ENCODE results near the gene WNT7A.
"Not testable (repeated sequence)": the region's sequence is repeated elsewhere in the genome, so short reads cannot be mapped to it uniquely, and the experiment has no call there.

WNT7A gene

DNA sequence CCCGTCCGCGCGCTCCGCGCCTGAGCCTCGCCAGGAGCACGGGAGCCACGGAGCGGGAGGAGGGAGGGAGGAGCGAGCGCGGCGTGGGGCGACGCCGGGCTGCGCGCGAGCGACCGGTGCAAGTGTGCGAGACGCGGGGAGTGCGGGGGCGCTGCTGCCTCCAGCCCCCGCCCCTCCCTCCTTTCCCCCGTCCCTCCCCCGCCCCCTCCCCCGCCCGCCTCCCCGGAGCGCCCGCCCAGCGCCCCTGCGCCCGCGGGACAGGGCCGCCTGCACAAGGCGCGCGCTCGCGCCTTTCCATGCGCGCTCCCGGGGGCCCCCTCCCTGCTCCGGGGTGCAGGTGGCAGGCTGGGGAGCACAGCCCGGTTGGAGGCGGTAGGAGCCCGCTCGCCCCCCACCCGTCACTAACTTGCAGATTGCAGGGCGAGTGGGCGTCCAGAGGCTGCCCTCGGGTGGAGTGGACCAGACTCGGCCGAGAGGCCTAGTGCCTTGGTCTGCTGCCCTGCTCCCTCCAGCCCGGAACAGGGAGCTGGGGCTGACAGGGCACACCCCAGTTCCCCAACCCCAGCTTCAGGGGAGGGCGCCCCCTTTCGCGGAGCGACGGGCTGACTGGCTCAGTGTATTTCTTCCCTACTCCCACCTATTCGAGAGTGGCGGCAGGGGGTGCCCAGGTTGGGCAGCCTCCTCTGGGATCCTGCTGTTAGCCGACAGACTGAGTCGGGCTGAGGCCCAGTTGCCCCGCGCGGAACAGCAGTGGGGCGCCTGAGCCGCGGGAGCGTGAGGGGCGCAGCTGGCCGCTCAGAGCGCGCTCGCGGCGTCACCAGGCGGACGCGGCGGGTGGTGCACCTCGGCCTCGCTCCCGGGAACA lies at the start of gene WNT7A:
WNT7A (minus strand) TSS at position 126 of the 865 bp plus-strand sequence. CDS start 255 bp downstream, outside the sequence.
- Mint-ChIP-seq H3K9me3 (no peaks in the 10 kb centered on the region), H3K27me3 (ENCODE audit: low read depth) (peaks cover 74% of the 10 kb centered on the region), H3K4me1 (ENCODE audit: low read depth) (no peaks in the 10 kb centered on the region), H3K4me3 (peak within 1 kb of the TSS; percentile 24), H3K36me3 (ENCODE audit: low read depth) (no peaks in the 10 kb centered on the region), H3K27ac (no peak within 1 kb of the TSS)
- peak; percentile 33 for DNase-seq (ENCODE audit: low spot score)

DNA sequence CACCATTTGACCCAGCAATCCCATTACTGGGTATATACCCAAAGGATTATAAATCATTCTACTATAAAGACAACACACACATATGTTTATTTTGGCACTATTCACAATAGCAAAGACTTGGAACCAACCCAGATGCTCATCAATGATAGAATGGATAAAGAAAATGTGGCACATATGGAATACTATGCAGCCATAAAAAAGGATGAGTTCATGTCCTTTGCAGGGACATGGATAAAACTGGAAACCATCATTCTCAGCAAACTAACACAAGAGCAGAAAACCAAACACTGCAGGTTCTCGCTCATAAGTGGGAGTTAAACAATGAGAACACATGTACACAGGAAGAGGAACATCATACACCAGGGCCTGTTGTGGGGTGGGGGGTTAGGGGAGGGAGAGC lies 48.9 kb upstream of the WNT7A start:
- not testable (repeated sequence) for H3K27me3 Mint-ChIP-seq (ENCODE audit: low read depth); H3K4me3 Mint-ChIP-seq

DNA sequence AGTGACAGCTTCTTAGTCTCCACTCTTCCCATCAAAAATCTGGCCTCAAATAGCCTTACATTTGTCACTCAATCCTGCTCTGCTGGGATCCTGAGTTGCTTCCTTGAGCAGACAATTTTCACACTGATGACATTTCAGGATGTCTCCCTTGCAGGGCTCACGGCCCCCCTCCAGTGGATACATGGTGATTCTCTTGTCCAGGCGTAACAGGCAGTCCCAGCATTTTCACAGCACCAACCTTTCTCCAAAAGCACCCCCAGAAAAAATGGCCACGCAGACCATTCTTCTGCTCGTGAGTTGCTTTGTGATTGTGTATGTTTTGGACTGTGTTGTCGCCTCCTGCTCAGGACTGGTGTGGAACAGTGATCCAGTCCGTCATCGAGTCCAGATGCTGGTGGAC lies 47.4 kb upstream of the WNT7A start:
- Mint-ChIP-seq H3K27me3 (ENCODE audit: low read depth) (peaks cover 5% of the 10 kb centered on the region), H3K9me3 (peaks cover 37% of the 10 kb centered on the region), H3K36me3 (ENCODE audit: low read depth) (no peaks in the 10 kb centered on the region), H3K4me3 (no peak overlapping the region), H3K27ac (no peak overlapping the region), H3K4me1 (ENCODE audit: low read depth) (no peaks in the 10 kb centered on the region)
- DNase-seq (ENCODE audit: low spot score), result no peak

More for the DNA sequence above, 48.9 kb upstream of the WNT7A start:
- H3K9me3 Mint-ChIP-seq, result peaks cover 36% of the 10 kb centered on the region
- not testable (repeated sequence) for H3K27ac Mint-ChIP-seq; H3K36me3 Mint-ChIP-seq (ENCODE audit: low read depth); H3K4me1 Mint-ChIP-seq (ENCODE audit: low read depth); DNase-seq (ENCODE audit: low spot score)

DNA sequence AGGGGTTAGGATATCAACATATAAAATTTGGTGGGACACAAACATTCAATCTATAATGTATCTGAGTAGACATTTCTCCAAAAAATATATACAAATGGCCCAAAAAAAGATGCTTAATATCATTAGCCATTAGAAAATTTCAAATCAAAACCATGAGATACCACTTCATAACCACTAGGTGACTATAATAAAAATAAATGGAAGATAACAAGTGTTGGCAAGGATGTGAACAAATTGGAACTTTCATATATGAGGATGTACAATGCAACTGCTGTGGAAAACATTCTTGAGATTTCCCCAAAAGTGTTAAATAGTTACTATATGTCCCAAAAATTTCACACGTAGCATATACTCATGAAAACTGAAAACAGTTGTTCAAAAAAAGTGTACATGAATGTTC lies 36.5 kb upstream of the WNT7A start:
- H3K9me3 Mint-ChIP-seq, result peaks cover 37% of the 10 kb centered on the region
- no peaks in the 10 kb centered on the region for H3K4me1 Mint-ChIP-seq (ENCODE audit: low read depth)
- H3K4me3 Mint-ChIP-seq, result no peak overlapping the region
- no peaks in the 10 kb centered on the region for H3K36me3 Mint-ChIP-seq (ENCODE audit: low read depth)
- no peaks in the 10 kb centered on the region for H3K27me3 Mint-ChIP-seq (ENCODE audit: low read depth)
- no peak overlapping the region for H3K27ac Mint-ChIP-seq
- no peak for DNase-seq (ENCODE audit: low spot score)

DNA sequence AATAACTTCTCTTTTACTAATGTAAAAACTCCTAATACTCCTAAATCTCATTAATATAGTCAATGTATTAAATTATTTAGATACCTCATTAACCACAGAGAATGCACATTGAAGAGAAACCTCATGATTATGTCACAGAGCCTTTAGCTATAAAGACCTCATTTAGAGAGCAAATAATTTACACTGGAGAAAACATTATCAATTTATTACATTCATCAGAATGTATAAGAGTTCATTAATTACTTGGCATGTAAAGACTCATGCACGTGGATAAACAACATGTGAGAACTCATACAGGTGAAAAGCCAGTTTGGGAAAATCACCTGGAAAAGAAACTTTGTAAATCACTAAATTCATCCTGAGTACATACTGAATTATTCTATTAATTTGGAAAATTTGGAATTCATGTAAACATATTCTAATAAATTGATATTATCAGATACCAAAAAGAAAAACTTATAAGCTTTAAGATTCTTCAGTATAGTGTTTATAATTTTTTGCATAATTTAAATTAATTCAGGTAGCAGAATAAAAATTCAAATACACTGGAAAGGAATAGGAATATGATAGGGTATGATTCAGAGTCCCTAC lies 22.9 kb upstream of the WNT7A start:
- no peak overlapping the region for H3K4me3 Mint-ChIP-seq
- H3K4me1 Mint-ChIP-seq (ENCODE audit: low read depth), result no peaks in the 10 kb centered on the region
- peaks cover 3% of the 10 kb centered on the region for H3K27me3 Mint-ChIP-seq (ENCODE audit: low read depth)
- no peaks in the 10 kb centered on the region for H3K36me3 Mint-ChIP-seq (ENCODE audit: low read depth)
- DNase-seq (ENCODE audit: low spot score), result no peak
- H3K9me3 Mint-ChIP-seq, result peaks cover 60% of the 10 kb centered on the region
- H3K27ac Mint-ChIP-seq, result no peak overlapping the region

DNA sequence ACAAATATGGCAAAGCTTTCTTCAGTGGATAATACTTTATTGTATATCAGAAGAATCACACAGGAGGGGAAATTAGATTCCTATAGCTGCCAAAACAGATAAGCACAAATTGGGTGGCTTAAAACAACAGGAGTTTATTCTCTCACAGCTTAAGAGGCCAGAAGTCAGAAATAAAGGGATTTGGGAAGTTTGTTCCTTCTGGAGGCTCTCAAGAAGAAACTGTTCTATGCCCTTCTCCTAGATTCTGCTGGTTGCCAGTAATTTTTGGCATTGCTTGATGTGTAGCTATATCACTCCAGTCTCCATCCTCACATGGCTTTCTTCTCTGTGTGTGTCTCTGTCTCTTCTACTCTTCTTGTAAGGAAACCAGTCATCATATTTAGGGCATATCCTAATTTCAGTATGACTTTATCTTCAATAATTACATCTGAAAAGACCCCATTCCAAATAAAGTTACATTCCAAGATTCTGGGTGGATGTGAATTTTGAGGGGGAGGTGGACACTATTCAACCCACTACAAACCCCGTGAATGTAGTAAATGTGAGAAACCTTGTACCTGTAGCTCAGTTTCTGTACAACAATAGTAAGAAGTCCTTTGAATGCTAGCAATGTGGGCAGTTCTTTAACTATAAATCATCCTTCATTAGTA lies 22.2 kb upstream of the WNT7A start:
- no peak for DNase-seq (ENCODE audit: low spot score)
- Mint-ChIP-seq H3K9me3 (peaks cover 60% of the 10 kb centered on the region), H3K4me3 (no peak overlapping the region), H3K27ac (no peak overlapping the region), H3K27me3 (ENCODE audit: low read depth) (peaks cover 3% of the 10 kb centered on the region), H3K4me1 (ENCODE audit: low read depth) (no peaks in the 10 kb centered on the region), H3K36me3 (ENCODE audit: low read depth) (no peaks in the 10 kb centered on the region)

DNA sequence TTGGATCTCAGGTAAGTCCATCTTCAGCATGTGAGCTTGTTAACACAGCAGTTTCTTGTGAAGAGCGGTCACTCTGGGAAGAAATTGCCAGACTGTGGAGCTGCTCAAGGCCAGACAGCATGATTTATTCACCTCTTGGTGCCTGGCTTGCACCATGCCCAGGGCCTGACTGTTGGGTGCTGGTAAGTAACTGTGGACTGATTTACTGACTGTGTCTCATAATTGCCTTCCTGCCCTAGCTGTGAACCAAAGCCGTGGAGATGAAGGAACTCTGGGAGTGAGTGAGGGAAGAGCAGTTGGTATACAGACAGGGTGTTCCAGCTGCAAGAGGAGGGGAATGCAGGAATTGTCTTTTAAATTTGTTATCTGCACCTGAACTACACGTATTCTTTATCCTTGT lies 18.5 kb upstream of the WNT7A start:
- peaks cover 36% of the 10 kb centered on the region for H3K9me3 Mint-ChIP-seq
- H3K4me1 Mint-ChIP-seq (ENCODE audit: low read depth), result peaks cover 12% of the 10 kb centered on the region
- no peak for DNase-seq (ENCODE audit: low spot score)
- H3K4me3 Mint-ChIP-seq, result no peak overlapping the region
- H3K27me3 Mint-ChIP-seq (ENCODE audit: low read depth), result peaks cover 5% of the 10 kb centered on the region
- H3K27ac Mint-ChIP-seq, result no peak overlapping the region
- H3K36me3 Mint-ChIP-seq (ENCODE audit: low read depth), result no peaks in the 10 kb centered on the region

DNA sequence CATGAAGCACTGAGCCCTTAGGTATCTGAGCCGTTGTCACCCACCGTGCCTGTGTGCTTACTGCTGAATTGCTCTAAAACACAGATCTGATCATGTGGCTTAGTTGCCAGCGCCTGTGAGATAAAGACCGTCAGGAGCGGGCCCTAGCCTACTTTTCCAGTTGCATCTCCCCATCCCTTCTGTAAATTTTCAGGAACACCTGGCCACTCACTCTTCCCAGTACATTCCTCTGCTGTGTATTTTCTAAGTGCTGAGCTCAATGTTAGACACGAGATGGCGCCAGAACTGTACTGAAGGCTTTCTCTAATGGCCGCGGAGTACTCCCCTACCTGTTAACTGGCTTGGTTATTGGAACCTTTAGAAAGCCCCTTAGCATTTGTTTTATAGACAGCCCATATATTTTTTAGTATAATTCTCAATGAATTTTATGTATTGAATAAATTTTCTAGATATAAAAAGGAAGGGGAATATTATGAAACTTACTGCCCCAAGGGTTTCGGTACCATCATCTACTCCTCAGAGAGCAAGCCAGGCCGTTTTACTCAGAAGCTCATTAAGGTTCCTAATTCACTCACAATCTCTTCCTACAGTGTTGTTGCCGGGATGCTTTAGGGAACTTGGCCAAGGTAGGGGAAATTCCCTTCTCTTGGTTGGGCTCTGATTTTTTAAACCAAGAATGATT lies 16.7 kb upstream of the WNT7A start:
- H3K27ac Mint-ChIP-seq, result peak overlapping the region; percentile 32

DNA sequence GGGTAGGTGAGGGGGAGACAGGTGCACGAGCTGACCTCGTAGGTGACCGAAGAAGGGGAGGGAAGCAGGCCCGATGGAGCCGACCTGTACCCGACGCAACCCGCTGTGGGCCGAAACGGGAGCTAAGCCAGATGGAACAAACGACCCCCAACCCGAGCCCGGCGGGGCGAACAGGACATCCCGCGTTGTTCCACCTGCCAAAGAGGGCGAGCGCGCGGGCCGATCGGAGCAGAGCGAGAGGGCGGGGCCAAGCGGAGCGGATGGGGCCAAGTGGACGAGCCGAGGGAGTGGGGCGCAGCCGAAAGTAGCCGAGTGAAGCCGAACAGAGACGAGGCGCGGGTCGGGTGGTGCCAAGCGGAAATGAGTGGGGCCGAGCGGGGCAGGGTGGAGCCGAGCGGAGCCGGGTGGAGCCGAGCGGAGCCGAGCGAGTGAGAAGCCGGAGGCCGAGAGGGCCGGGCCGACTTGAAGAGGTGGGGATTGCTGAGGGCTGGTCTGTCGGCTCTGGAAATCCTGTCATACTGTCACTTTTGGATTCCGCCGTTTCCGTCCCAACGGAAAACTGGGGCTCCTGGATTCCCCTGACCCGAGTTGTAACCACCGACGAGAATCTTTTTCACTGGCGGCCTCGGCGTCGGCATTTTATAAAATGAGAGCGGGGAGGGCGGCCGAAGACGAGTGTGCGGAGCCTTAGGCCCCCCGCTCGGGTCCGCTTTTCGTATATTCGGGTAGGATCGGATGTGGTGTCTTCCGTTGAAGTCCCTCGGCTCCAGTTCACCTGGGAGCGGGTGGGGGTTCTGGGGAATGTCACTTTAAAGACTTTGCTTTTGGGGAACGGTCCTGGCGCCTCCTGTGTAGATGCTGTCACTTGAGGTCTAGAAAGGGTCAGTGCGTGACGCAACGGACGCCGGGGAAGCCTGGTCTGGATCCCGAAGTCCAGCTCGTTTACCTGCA lies 15.6 kb upstream of the WNT7A start:
- H3K9me3 Mint-ChIP-seq, result peaks cover 15% of the 10 kb centered on the region
- H3K4me3 Mint-ChIP-seq, result peak overlapping the region; percentile 91
- DNase-seq (ENCODE audit: low spot score), result peak; percentile 95
- H3K27me3 Mint-ChIP-seq (ENCODE audit: low read depth), result peaks cover 5% of the 10 kb centered on the region
- H3K4me1 Mint-ChIP-seq (ENCODE audit: low read depth), result peaks cover 24% of the 10 kb centered on the region
- peak overlapping the region; percentile 79 for H3K27ac Mint-ChIP-seq
- no peaks in the 10 kb centered on the region for H3K36me3 Mint-ChIP-seq (ENCODE audit: low read depth)

More for the DNA sequence above, 16.7 kb upstream of the WNT7A start:
- no peak for DNase-seq (ENCODE audit: low spot score)
- no peaks in the 10 kb centered on the region for H3K36me3 Mint-ChIP-seq (ENCODE audit: low read depth)
- peaks cover 13% of the 10 kb centered on the region for H3K4me1 Mint-ChIP-seq (ENCODE audit: low read depth)
- H3K4me3 Mint-ChIP-seq, result peak overlapping the region; percentile 91
- H3K9me3 Mint-ChIP-seq, result peaks cover 27% of the 10 kb centered on the region
- H3K27me3 Mint-ChIP-seq (ENCODE audit: low read depth), result peaks cover 5% of the 10 kb centered on the region

DNA sequence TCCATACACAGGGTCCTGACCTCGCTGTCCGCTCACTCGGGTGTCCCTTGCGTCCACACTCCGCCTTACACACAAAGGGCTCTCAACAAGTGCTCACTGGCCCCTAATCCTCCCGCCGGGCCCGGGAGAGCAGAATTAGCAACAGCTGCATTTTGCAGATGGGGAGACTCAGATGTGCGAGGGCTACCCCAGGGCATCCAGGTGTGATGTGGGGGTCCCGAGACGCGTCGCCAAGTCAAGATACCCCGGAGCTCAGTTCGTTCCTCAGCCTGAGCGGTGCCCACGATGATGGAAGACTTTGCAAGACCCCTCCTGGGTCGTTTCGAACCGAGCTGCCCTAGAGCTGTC lies 14.9 kb upstream of the WNT7A start:
- Mint-ChIP-seq H3K27ac (no peak overlapping the region), H3K36me3 (ENCODE audit: low read depth) (no peaks in the 10 kb centered on the region), H3K4me3 (peak overlapping the region; percentile 91), H3K4me1 (ENCODE audit: low read depth) (peaks cover 28% of the 10 kb centered on the region), H3K9me3 (peaks cover 11% of the 10 kb centered on the region), H3K27me3 (ENCODE audit: low read depth) (peaks cover 5% of the 10 kb centered on the region)
- no peak for DNase-seq (ENCODE audit: low spot score)

DNA sequence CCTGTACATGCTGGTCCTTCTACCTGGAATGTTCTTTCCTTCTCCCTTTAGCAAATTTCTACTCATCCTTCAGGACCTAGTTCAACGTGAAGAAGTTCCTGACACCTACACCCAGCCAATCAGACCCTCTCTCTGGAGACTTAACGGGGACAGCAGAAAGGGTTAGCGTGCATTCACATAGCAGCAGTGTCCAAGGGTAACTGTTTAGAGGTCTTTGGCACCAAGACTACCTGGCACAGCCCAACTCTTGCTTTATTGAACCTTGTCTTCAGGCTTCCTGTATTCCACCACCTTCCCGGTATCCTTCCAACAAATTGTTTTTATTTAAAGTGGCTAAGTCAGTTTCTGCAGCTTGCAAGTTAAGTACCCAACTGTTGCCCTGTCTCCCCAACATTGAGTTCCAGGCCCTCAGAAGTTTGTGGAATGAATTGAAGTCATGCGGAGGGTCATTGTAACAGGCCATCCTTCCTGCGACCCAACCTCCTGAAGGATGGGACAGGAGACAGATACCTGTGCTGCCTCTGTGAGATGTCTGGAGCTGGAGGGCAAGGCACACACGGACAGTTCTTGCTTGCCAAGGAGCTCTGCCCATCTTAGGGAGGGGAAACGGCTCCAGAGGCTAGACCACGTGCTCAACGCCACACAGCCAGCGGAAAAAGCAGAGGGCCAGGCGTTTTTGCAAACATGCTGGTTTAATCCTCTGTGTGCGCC lies 14.4 kb upstream of the WNT7A start:
- no peak overlapping the region for H3K27ac Mint-ChIP-seq

DNA sequence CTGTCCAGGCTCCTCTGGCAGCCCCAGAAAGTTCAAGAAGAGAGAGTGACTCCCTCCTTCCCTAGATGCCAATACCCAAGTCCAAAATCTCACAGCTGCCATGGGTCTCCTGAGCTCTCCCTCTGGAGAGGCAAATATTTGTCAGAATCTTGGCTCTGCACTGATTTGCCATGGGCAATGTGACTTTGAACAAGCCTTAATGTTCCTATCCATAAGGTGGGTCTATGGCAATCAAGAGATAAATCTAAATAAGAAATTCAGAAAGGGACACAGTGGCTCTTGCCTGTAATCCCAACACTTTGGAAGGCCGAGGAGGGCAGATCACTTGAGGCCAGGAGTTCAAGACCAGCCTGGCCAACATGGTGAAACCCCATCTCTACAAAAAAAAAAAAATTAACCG lies 12.4 kb upstream of the WNT7A start:
- Mint-ChIP-seq H3K27ac (no peak overlapping the region), H3K27me3 (ENCODE audit: low read depth) (peaks cover 5% of the 10 kb centered on the region), H3K9me3 (no peaks in the 10 kb centered on the region), H3K4me1 (ENCODE audit: low read depth) (peaks cover 28% of the 10 kb centered on the region), H3K36me3 (ENCODE audit: low read depth) (no peaks in the 10 kb centered on the region), H3K4me3 (no peak overlapping the region)
- no peak for DNase-seq (ENCODE audit: low spot score)

More for the DNA sequence above, 14.4 kb upstream of the WNT7A start:
- DNase-seq (ENCODE audit: low spot score), result no peak
- H3K27me3 Mint-ChIP-seq (ENCODE audit: low read depth), result peaks cover 5% of the 10 kb centered on the region
- peak overlapping the region; percentile 91 for H3K4me3 Mint-ChIP-seq
- no peaks in the 10 kb centered on the region for H3K36me3 Mint-ChIP-seq (ENCODE audit: low read depth)
- peaks cover 5% of the 10 kb centered on the region for H3K9me3 Mint-ChIP-seq
- peaks cover 28% of the 10 kb centered on the region for H3K4me1 Mint-ChIP-seq (ENCODE audit: low read depth)

All from T-helper 2 cell treated with Interferon-gamma antibody and Interleukin-4, amounts not matched to agents 5 μg/mL and 100 μg/mL, for 36 hours (primary cell).